SK-N-SH treated with all-trans-retinoic acid at 6 μM for 48 hours (cell line): ENCODE measurements around the gene DNASE1.

Source experiments
- ARNTL ChIP-seq: fragments of 450-650 bp; formaldehyde crosslinking; IDR thresholded peaks from 2 replicates; pipeline ENCODE4 v1.5.0; 2020; ENCODE audit warnings: low read depth, mild to moderate bottlenecking, moderate library complexity, borderline replicate concordance
- PPARA ChIP-seq: fragments of 250-450 bp; sonication (Bioruptor Pico); IDR thresholded peaks from 2 replicates; pipeline ENCODE4 v1.5.0; 2020; ENCODE audit warnings: mild to moderate bottlenecking, borderline replicate concordance
- RARB ChIP-seq: fragments of 250-450 bp; sonication (Bioruptor Pico); IDR thresholded peaks from 2 replicates; pipeline ENCODE4 v1.8.0; 2021; ENCODE audit warnings: mild to moderate bottlenecking, moderate library complexity
- ZC3H10 ChIP-seq: fragments of 250-450 bp; sonication (Bioruptor Pico); IDR thresholded peaks from 2 replicates; pipeline ENCODE4 v1.5.1; 2021; ENCODE audit warnings: mild to moderate bottlenecking, moderate library complexity
- ZFP3 ChIP-seq: fragments of 250-450 bp; sonication (Bioruptor Pico); IDR thresholded peaks from 2 replicates; pipeline ENCODE4 v1.5.0; 2020; ENCODE audit warnings: mild to moderate bottlenecking, moderate library complexity
- ZFP30 ChIP-seq: fragments of 450-650 bp; formaldehyde crosslinking; IDR thresholded peaks from 2 replicates; pipeline ENCODE4 v1.5.0; 2022; ENCODE audit warnings: mild to moderate bottlenecking, moderate library complexity
- TF ChIP-seq, protein P1 (sequence below): fragments of 250-450 bp; sonication (Bioruptor Pico); IDR thresholded peaks from 2 replicates; pipeline ENCODE4 v1.8.0; 2020; ENCODE audit warnings: mild to moderate bottlenecking, moderate library complexity, borderline replicate concordance
- TF ChIP-seq, protein P2 (sequence below): fragments of 250-450 bp; sonication (Bioruptor Pico); IDR thresholded peaks from 2 replicates; pipeline ENCODE4 v1.8.0; 2021; ENCODE audit warnings: low read depth, mild to moderate bottlenecking, moderate library complexity, borderline replicate concordance

DNA sequence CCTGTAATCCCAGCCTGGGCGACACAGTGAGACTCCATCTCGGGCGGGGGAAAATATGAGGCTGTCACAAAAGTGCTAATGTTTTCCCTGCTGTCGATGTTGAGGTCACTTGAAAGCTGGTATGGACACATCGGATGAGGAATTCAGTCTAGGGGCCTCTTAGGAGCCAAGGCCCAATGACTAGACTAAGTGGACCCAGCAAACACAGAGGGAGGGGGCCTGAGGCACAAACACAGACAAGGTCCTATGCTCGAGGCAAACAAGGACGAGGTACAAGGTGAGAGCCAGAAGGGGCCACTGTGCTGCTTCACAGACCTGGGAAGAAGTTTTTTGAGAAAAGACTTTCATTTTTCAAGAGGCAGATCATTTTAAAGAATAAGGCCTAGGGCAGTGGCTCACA lies 47.6 kb downstream of the DNASE1 start:
- TF ChIP-seq, protein P1, sequence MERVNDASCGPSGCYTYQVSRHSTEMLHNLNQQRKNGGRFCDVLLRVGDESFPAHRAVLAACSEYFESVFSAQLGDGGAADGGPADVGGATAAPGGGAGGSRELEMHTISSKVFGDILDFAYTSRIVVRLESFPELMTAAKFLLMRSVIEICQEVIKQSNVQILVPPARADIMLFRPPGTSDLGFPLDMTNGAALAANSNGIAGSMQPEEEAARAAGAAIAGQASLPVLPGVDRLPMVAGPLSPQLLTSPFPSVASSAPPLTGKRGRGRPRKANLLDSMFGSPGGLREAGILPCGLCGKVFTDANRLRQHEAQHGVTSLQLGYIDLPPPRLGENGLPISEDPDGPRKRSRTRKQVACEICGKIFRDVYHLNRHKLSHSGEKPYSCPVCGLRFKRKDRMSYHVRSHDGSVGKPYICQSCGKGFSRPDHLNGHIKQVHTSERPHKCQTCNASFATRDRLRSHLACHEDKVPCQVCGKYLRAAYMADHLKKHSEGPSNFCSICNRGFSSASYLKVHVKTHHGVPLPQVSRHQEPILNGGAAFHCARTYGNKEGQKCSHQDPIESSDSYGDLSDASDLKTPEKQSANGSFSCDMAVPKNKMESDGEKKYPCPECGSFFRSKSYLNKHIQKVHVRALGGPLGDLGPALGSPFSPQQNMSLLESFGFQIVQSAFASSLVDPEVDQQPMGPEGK (CRISPR knock-in tag), result no peak
- TF ChIP-seq ARNTL (CRISPR knock-in tag) (no peak), ZFP3 (CRISPR knock-in tag) (no peak), RARB (CRISPR knock-in tag) (no peak), PPARA (CRISPR knock-in tag) (no peak), ZFP30 (CRISPR knock-in tag) (no peak), ZC3H10 (no peak)
- TF ChIP-seq, protein P2, sequence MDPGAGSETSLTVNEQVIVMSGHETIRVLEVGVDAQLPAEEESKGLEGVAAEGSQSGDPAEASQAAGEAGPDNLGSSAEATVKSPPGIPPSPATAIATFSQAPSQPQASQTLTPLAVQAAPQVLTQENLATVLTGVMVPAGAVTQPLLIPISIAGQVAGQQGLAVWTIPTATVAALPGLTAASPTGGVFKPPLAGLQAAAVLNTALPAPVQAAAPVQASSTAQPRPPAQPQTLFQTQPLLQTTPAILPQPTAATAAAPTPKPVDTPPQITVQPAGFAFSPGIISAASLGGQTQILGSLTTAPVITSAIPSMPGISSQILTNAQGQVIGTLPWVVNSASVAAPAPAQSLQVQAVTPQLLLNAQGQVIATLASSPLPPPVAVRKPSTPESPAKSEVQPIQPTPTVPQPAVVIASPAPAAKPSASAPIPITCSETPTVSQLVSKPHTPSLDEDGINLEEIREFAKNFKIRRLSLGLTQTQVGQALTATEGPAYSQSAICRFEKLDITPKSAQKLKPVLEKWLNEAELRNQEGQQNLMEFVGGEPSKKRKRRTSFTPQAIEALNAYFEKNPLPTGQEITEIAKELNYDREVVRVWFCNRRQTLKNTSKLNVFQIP (CRISPR knock-in tag), result no peak
